HepG2 (cell line): ENCODE results near the gene LGALS9. TPM values are rescaled to one million over a fixed set of nuclear protein-coding genes. Genes with fewer than 3 reads are reported as not detected.
A peak's percentile ranks its signal among the peaks of the same experiment; 100 is the strongest.
"Not testable (repeated sequence)": the region's sequence is repeated elsewhere in the genome, so short reads cannot be mapped to it uniquely, and the experiment has no call there.

Experiments used
- ATAC-seq: fragments of 200-7000 bp; cut with Tn5 transposase; 3 replicates; pipeline ENCODE4 v1.9.1; 2020; ENCODE audit warnings: mild to moderate bottlenecking, moderate library complexity
- BruUV-seq: library from RNA; stranded (reverse); fragments of 400-500 nt; replicated peaks from 2 replicates; lab custom pipeline; 2021; lab: Mats Ljungman, UMichigan
- CTCF ChIA-PET: fragments of 300-600 bp; formaldehyde crosslinking; extraction: SDS; loops from one replicate; lab custom pipeline; 2021; ENCODE audit warnings: low total read pairs, inconsistent platforms, low intra/inter-chr PET ratio; lab: Yijun Ruan, JAX
- POLR2A ChIA-PET: fragments of 350-600 bp; sonication (Branson Sonifier 250); formaldehyde crosslinking; loops from one replicate; lab custom pipeline; 2020; ENCODE audit warnings: antibody characterized with exemption, inconsistent platforms; lab: Yijun Ruan, JAX
- DNase-seq: peaks from one replicate; pipeline ENCODE4 v3.0.0-alpha.2; 2015; ENCODE audit warnings: low spot score
- FAIRE-seq: peaks from 3 replicates; lab custom pipeline; 2011; peaks lifted over from hg19 to GRCh38; lab: Jason Lieb, UNC
- H2AFZ ChIP-seq: one replicate; pipeline ENCODE4 v1.6.1; 2011; ENCODE audit warnings: low read length, inconsistent platforms
- H3K27ac ChIP-seq: fragments of 300-600 bp; 3 replicates; pipeline ENCODE4 v1.8.0; 2011; ENCODE audit warnings: mixed run types, mild to moderate bottlenecking, mixed read lengths, low read length, inconsistent platforms; ENCODE audit not compliant: insufficient read depth; ENCODE audit errors: extremely low read length
- H3K27me3 ChIP-seq, 2 experiments: fragments of 200-600 bp in 1 of 2; 2 replicates in 1 of 2; 3 replicates in 1 of 2; pipeline versions ENCODE4 v1.6.0 to v1.8.0; 2011; ENCODE audit warnings: low read length in 2 of 2, mild to moderate bottlenecking in 2 of 2, moderate library complexity in 2 of 2, inconsistent platforms in 1 of 2; ENCODE audit not compliant: insufficient read depth in 2 of 2, control insufficient read depth in 1 of 2
- H3K36me3 ChIP-seq, 2 experiments: fragments of 200-600 bp in 1 of 2; replicated peaks in 1 of 2; 2 replicates in 1 of 2; 3 replicates in 1 of 2; pipeline versions ENCODE4 v1.5.1 to v1.8.0; 2011; ENCODE audit warnings: low read length in 2 of 2, inconsistent platforms in 1 of 2; ENCODE audit not compliant: insufficient read depth in 2 of 2, control insufficient read depth in 1 of 2
- H3K4me1 ChIP-seq: 2 replicates; pipeline ENCODE4 v1.5.1; 2012; ENCODE audit warnings: low read length, inconsistent platforms; ENCODE audit not compliant: insufficient read depth
- H3K4me2 ChIP-seq: 2 replicates; pipeline ENCODE4 v1.6.0; 2011; ENCODE audit warnings: low read depth, low read length, inconsistent platforms
- H3K4me3 ChIP-seq, 3 experiments: fragments of 200-600 bp in 1 of 3; sonication (generic), shearing (Covaris generic) in 1 of 3; replicated peaks in 1 of 3; 2 replicates each; pipeline ENCODE4 v1.5.1; 2011 to 2016; ENCODE audit warnings: low read length in 3 of 3, inconsistent platforms in 2 of 3, low read depth in 2 of 3, mild to moderate bottlenecking in 2 of 3, control low read depth in 1 of 3, mixed read lengths in 1 of 3; ENCODE audit not compliant: insufficient read depth in 1 of 3
- H3K79me2 ChIP-seq: one replicate; pipeline ENCODE4 v1.6.1; 2011; ENCODE audit warnings: low read length, inconsistent platforms; ENCODE audit not compliant: insufficient read depth
- H3K9ac ChIP-seq: 2 replicates; pipeline ENCODE4 v1.6.0; 2011; ENCODE audit warnings: mild to moderate bottlenecking, low read depth, low read length, inconsistent platforms; ENCODE audit not compliant: insufficient read depth
- H3K9me3 ChIP-seq: 2 replicates; pipeline ENCODE4 v1.5.1; 2012; ENCODE audit warnings: mild to moderate bottlenecking, low read length
- H4K20me1 ChIP-seq: 2 replicates; pipeline ENCODE4 v1.6.0; 2011; ENCODE audit warnings: inconsistent platforms, mild to moderate bottlenecking, low read length, moderate library complexity; ENCODE audit not compliant: insufficient read depth
- HNF4A ChIP-seq: sonication (generic); formaldehyde crosslinking; IDR thresholded peaks from 2 replicates; pipeline ENCODE4 v1.4.0; 2020; ENCODE audit warnings: missing genetic modification reagents
- ZHX2 ChIP-seq, 2 experiments: sonication (generic) in 1 of 2; formaldehyde crosslinking in 1 of 2; IDR thresholded peaks; 2 replicates each; pipeline versions ENCODE4 v1.6.1 to v1.9.0; 2014 to 2022; ENCODE audit warnings: antibody characterized with exemption in 1 of 2, borderline replicate concordance in 1 of 2, inconsistent platforms in 1 of 2, low read depth in 1 of 2, missing genetic modification reagents in 1 of 2
- ZNF879 ChIP-seq: sonication (generic); formaldehyde crosslinking; IDR thresholded peaks from 2 replicates; pipeline ENCODE4 v1.8.1; 2023; ENCODE audit warnings: missing genetic modification reagents
- WGBS: methylation state at CpG from one replicate; pipeline ENCODE4 v1.1.6; 2017; ENCODE audit warnings: low lambda C conversion rate; 5-methylcytosine and 5-hydroxymethylcytosine counted together
- in situ Hi-C: cut with HindIII; loops from 2 replicates; pipeline ENCODE4 v1.10.0; 2017; ENCODE audit warnings: low pct_unique_long_range_greater_than_20kb; ENCODE audit not compliant: extremely low pct_ligation_motif_present
- intact Hi-C: fragments of 100-400 bp; cut with micrococcal nuclease; formaldehyde crosslinking; loops from one replicate; pipeline ENCODE4 v1.10.0; 2022; ENCODE audit not compliant: unreplicated experiment
- polyA plus RNA-seq, 8 experiments: library from polyadenylated mRNA; depleted of rRNA in 3 of 8; stranded (reverse) in 7 of 8; unstranded in 1 of 8; fragments of >200 nt; fragmentation: Illumina TruSeq in 4 of 8; extraction: Trizol in 4 of 8; gene quantifications; 2 replicates each; pipeline versions ENCODE4 v1.2.1 to v1.2.3, GENCODE V29; 2011 to 2016; ENCODE audit warnings: low read depth in 4 of 8, missing spikeins in 1 of 8, mixed read lengths in 1 of 8; ENCODE audit not compliant: insufficient read depth in 1 of 8
- total RNA-seq, 5 experiments: library from RNA; depleted of rRNA; stranded (reverse); fragments of >200 nt; fragmentation: Illumina TruSeq; extraction: Trizol; gene quantifications; 2 replicates each; pipeline ENCODE4 v1.2.3, GENCODE V29; 2016; ENCODE audit warnings: low read depth in 1 of 5

The LGALS9 gene
- total and polyA plus RNA-seq, 2 of the 13 experiments (the other 11 are each of a cell fraction or from before 2014, with no cell fraction given): 0.40 to 1.4 TPM

- 0% methylated on average over 3 of the region's 3 CpGs for WGBS
- H3K9me3 ChIP-seq, ATAC-seq, H3K9ac ChIP-seq, H3K79me2 ChIP-seq, H3K4me3 ChIP-seq, H3K36me3 ChIP-seq, BruUV-seq, intact Hi-C loops, DNase-seq, in situ Hi-C loops, H3K27me3 ChIP-seq, H3K4me2 ChIP-seq, H4K20me1 ChIP-seq, H2AFZ ChIP-seq, POLR2A ChIA-PET, CTCF ChIA-PET, H3K4me1 ChIP-seq, H3K27ac ChIP-seq, FAIRE-seq: not testable (repeated sequence)
Observed at GRCh38 chr17:27686322-27686721, 55.3 kb downstream of the LGALS9 start.

DNA sequence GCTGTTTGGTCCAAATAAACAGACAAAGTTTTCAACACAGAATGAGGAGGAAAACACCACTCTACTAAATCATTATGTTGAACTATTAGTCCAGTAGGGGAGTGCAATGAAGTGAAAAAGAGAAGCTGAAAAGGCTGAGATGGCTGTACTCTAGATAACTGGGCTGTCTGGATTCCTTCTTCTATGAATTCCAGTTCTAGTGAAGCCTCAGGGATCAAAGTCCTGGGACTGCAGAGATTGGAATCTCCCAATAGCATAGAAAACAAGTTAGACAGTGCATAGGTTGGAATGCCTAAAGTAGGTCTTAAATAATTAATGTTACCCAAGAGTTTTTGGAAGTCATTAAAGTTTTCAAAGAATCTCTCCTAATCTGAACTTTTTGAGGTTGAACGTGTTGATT is 59.9 kb downstream of the LGALS9 start:
- Histone ChIP-seq H3K4me3 (no peak overlapping the region), H4K20me1 (no peaks in the 10 kb centered on the region), H3K27ac (no peak overlapping the region), H3K4me1 (no peaks in the 10 kb centered on the region), H3K9me3 (peaks cover 24% of the 10 kb centered on the region; the same call in 1 of the 2 replicates), H3K4me2 (no peak overlapping the region), H3K79me2 (no peaks in the 10 kb centered on the region), H3K36me3 (no peaks in the 10 kb centered on the region), H2AFZ (no peak overlapping the region), H3K27me3 (no peaks in the 10 kb centered on the region), H3K9ac (no peak overlapping the region)
- 57% methylated on average over 1 of the region's 1 CpG for WGBS
- POLR2A ChIA-PET: no interaction called here
- ATAC-seq (no peak), FAIRE-seq (no peak), DNase-seq (peak; percentile 18)
- BruUV-seq: no TSS peak
- CTCF ChIA-PET: no interaction called here
- TF ChIP-seq HNF4A (CRISPR knock-in tag) (peak; percentile 17; the same call in 1 of the 2 replicates), ZHX2 (IDR thresholded peaks at IDR 0.05; ENCODE audit: low read depth) (no peak), ZHX2 (CRISPR knock-in tag; IDR thresholded peaks at IDR 0.05; ENCODE audit: borderline replicate concordance) (no peak), ZNF879 (no peak)
- in situ Hi-C loops: no loop called here
- intact Hi-C loops: no loop called here
